GM12892 (cell line): ENCODE data around the gene MYPOP.

ENCODE experiments used
- POLR2A ChIP-seq: IDR thresholded peaks from 2 replicates; pipeline ENCODE4 v1.6.1; 2011; ENCODE audit warnings: low read depth, low read length, control low read depth
- POLR2AphosphoS5 ChIP-seq: IDR thresholded peaks from 2 replicates; pipeline ENCODE4 v1.6.1; 2011; ENCODE audit warnings: low read depth, low read length, control low read depth
- TAF1 ChIP-seq: IDR thresholded peaks from 2 replicates; pipeline ENCODE4 v1.6.1; 2011; ENCODE audit warnings: low read depth, mild to moderate bottlenecking, control low read depth, low read length, borderline replicate concordance

DNA sequence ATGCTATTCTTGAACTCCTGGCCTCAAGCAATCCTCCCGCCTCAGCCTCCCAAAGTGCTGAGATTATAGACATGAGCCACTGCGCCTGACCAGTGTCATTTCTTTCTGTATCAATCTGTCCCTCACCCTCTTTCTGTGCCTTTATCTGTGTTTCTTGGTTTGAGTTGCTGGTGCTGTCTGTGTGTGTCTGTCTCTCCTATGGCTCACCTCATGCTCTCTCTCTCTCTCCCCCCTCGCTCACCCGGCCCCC, 26.3 kb downstream of the MYPOP start:
- TF ChIP-seq POLR2AphosphoS5 (no peak), POLR2A (no peak), TAF1 (no peak)
